ENCODE data around the gene ARNT2. TPM values are rescaled to one million over a fixed set of nuclear protein-coding genes. Genes with fewer than 3 reads are reported as not detected.

The ARNT2 gene
- total RNA-seq, 1 donor from 2014 or later = 8.1 TPM

DNA sequence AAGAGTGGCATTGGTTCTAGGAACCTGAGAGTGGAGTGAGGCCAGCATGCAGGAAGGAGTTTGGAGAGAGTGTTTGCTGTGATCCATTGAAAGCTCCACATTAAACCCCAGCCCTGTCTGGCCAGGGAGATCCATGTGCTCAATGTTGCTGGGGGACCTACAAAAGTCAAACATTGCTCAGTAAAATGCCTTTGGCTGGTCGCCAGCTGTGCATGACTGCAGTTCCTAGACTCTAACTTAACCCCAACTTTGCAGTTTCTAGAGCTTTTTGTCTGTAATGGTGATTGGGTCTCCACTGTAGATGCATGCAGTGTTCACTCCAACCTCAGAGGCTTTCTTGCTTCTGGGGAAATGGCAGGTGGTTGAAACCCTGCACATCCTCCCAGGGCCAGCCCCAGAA lies 191.2 kb downstream of the ARNT2 start:
- Histone ChIP-seq H3K4me1 (no peaks in the 10 kb centered on the region), H3K27me3 (no peaks in the 10 kb centered on the region), H3K9me3 (no peaks in the 10 kb centered on the region), H3K36me3 (no peaks in the 10 kb centered on the region), H3K4me3 (no peak overlapping the region), H3K27ac (no peak overlapping the region)
- intact Hi-C loops (cut with DNase I) = no loop called here
- no peak for TF ChIP-seq POLR2AphosphoS5 (IDR thresholded peaks at IDR 0.05; ENCODE audit: insufficient read depth in 1 of 2, low read depth in 1 of 2)
- no peak for TF ChIP-seq POLR2A (IDR thresholded peaks at IDR 0.05)
- TF ChIP-seq, protein P1, sequence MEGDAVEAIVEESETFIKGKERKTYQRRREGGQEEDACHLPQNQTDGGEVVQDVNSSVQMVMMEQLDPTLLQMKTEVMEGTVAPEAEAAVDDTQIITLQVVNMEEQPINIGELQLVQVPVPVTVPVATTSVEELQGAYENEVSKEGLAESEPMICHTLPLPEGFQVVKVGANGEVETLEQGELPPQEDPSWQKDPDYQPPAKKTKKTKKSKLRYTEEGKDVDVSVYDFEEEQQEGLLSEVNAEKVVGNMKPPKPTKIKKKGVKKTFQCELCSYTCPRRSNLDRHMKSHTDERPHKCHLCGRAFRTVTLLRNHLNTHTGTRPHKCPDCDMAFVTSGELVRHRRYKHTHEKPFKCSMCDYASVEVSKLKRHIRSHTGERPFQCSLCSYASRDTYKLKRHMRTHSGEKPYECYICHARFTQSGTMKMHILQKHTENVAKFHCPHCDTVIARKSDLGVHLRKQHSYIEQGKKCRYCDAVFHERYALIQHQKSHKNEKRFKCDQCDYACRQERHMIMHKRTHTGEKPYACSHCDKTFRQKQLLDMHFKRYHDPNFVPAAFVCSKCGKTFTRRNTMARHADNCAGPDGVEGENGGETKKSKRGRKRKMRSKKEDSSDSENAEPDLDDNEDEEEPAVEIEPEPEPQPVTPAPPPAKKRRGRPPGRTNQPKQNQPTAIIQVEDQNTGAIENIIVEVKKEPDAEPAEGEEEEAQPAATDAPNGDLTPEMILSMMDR (IDR thresholded peaks at IDR 0.05) = no peak
- no peak for DNase-seq (ENCODE audit: extremely low spot score in 2 of 2)

DNA sequence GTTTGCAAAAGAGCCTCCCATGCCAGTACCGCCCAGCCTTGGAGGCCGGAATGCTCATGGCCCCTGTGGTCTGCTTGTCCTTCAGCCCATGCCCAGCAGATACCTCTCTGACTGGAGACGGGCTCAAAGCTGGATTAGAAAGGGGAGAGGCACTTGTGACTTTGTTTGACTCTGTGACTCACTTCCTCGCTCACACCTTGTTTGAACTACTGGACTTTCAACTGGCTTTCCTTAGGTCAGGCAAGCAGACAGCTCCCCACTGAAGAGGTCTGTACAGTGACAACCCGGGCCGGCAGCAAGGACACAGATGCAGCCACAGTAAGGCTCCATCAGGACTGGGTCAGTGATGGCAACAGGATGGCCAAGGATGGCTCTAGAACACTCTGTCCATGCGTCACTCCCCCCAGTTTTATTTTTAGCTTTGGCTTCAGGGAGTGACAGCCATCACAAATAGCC lies 192.4 kb downstream of the ARNT2 start:
- H3K4me1 ChIP-seq = no peaks in the 10 kb centered on the region
- intact Hi-C loops (cut with DNase I) = no loop called here
- TF ChIP-seq POLR2A (IDR thresholded peaks at IDR 0.05) (no peak), POLR2AphosphoS5 (IDR thresholded peaks at IDR 0.05; ENCODE audit: insufficient read depth in 1 of 2, low read depth in 1 of 2) (no peak)
- H3K9me3 ChIP-seq = no peaks in the 10 kb centered on the region
- DNase-seq (ENCODE audit: extremely low spot score in 2 of 2) = no peak
- no peaks in the 10 kb centered on the region for H3K36me3 ChIP-seq
- H3K27me3 ChIP-seq = no peaks in the 10 kb centered on the region
- no peak overlapping the region for H3K4me3 ChIP-seq
- no peak overlapping the region for H3K27ac ChIP-seq

DNA sequence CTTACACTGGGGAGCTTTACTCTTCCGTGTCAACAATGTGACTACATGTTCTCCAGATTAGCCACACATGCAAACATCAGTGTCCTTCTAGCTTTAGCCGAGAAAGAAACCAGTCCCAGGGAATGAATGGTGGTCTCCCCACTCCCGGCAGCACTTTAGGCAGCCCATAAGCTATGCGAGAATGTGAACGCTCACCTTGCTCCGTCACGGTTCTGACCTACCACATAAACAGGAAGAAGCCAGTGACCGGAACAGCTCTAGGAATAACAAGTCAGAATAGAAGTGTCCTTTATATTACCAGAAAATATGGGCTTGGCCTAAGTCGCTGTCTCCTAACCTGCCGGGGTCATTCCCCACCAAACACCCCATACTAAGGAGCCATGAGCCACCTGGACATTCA lies 192.9 kb downstream of the ARNT2 start:
- no peak overlapping the region for H3K4me3 ChIP-seq
- no peaks in the 10 kb centered on the region for H3K9me3 ChIP-seq
- H3K27ac ChIP-seq = no peak overlapping the region
- H3K36me3 ChIP-seq = no peaks in the 10 kb centered on the region
- DNase-seq (ENCODE audit: extremely low spot score in 2 of 2) = peak in 1 of 2 donors; percentile 25
- intact Hi-C loops (cut with DNase I) = no loop called here
- H3K27me3 ChIP-seq = no peaks in the 10 kb centered on the region
- H3K4me1 ChIP-seq = no peaks in the 10 kb centered on the region
- TF ChIP-seq, protein P1 (IDR thresholded peaks at IDR 0.05) = no peak
- TF ChIP-seq POLR2A (IDR thresholded peaks at IDR 0.05) = no peak
- no peak for TF ChIP-seq POLR2AphosphoS5 (IDR thresholded peaks at IDR 0.05; ENCODE audit: insufficient read depth in 1 of 2, low read depth in 1 of 2)

DNA sequence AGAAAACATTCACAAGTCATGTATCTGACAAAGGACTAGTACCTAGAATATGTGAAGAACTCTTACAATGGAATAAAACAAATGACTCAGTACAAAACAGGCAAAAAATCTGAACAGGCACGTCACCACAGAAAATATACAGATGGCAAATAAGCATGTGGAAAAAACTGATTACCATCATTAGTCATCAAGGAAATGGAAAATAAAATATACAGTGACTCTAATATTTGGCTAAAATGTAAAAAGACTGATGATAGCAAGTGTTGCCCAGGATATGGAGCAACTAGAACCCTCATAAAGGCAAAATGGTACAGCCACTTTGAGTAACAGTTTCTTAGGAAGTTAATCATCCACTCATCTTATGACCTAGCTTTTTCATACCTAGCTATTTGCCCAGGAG lies 195.2 kb downstream of the ARNT2 start:
- intact Hi-C loops (cut with DNase I) = no loop called here
- no peaks in the 10 kb centered on the region for H3K4me1 ChIP-seq
- no peak for DNase-seq (ENCODE audit: extremely low spot score in 2 of 2)
- TF ChIP-seq POLR2AphosphoS5 (IDR thresholded peaks at IDR 0.05; ENCODE audit: insufficient read depth in 1 of 2, low read depth in 1 of 2) (no peak), POLR2A (IDR thresholded peaks at IDR 0.05) (no peak)
- TF ChIP-seq, protein P1 (IDR thresholded peaks at IDR 0.05) = no peak
- no peak overlapping the region for H3K4me3 ChIP-seq
- H3K36me3 ChIP-seq = no peaks in the 10 kb centered on the region
- no peaks in the 10 kb centered on the region for H3K27me3 ChIP-seq
- H3K27ac ChIP-seq = no peak overlapping the region
- no peaks in the 10 kb centered on the region for H3K9me3 ChIP-seq

DNA sequence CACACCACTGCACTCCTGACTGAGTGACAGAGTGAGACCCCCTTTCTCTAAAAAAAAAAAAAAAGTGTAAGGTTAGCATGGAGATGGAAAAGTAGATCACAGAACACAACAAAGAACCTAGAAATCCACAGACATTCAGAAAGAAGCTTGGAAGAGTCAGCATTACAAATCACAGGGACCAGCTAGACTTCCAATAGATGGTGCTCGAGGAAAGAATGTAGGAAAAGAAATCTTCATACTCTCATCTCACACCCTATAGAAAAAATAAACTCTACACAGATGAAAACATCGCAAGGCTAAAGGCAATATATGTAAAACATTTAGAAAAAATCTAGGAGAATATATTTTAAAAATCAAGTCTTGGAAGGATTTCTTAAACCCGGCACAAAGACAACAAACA lies 196.4 kb downstream of the ARNT2 start:
- DNase-seq (ENCODE audit: extremely low spot score in 2 of 2) = no peak
- intact Hi-C loops (cut with DNase I) = loop anchor here (5.0 kb wide), 1 partner anchor 33 kb away; no protein-coding TSS in a partner anchor
- Histone ChIP-seq H3K9me3 (no peaks in the 10 kb centered on the region), H3K4me3 (no peak overlapping the region), H3K4me1 (no peaks in the 10 kb centered on the region), H3K36me3 (no peaks in the 10 kb centered on the region), H3K27me3 (no peaks in the 10 kb centered on the region), H3K27ac (no peak overlapping the region)
- TF ChIP-seq POLR2AphosphoS5 (IDR thresholded peaks at IDR 0.05; ENCODE audit: insufficient read depth in 1 of 2, low read depth in 1 of 2) (no peak), POLR2A (IDR thresholded peaks at IDR 0.05) (no peak)
- TF ChIP-seq, protein P1 (IDR thresholded peaks at IDR 0.05) = no peak

All from vagina (tissue), 2 donors.